Measurements from ENCODE around the gene UST. TPM values are rescaled to one million over a fixed set of nuclear protein-coding genes. Genes with fewer than 3 reads are reported as not detected.
"Not testable (repeated sequence)": the region's sequence is repeated elsewhere in the genome, so short reads cannot be mapped to it uniquely, and the experiment has no call there.

Gene UST
- total RNA-seq, 1 experiment from 2014 or later: 14.0 TPM

DNA sequence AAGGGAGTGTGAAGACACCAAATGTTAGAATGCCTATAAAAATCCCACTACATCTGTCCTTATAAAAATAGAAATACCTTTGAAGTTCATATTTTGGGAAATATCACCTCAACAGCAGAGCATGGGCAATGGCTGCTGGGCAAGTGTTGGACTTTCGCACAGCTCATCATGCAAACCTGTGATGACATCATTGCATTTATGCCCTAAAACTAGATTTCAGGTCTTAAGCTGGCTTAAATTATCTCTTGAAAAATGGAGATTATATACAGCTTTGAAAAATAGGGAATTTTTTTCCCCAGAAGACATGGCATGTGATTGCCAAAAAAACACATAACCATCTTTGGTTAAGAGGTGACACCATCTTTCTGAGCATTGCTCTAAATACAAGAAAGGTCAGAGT is 197.8 kb downstream of the UST start:
- DNase-seq (ENCODE audit: low read depth): no peak

DNA sequence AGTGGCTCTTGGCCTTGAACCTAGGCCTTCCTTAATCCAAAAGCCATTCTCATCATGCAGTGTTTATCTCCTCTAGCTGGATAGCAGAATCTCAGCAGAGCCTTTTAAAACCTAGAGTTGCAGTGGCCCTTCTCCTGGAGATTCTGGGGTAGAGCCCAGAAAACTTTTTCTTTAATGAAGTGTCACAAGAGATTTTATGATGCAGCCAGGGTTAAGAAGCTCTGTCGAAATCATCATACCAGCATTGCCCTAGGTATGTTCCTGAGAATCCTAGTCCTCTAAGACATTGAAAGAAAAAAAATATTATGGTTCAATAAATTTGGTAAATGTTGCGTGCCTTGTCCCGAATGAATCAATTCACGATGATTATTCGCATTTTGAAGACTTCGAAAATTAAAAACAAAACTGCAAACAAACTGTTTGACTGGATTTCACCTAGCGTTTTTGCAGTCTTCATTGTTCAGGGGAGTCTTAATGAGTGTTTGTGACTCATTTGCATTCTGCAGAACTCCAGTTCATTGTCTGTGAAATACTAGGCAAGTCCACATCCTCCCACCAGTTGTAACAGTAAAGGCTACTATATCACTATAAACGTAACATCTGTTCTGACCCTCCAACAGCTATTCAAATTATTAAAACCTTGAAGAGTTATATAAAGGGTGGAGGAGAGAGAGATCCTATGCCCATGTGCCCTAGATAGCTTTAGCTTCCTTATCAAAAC is 198.6 kb downstream of the UST start:
- no peak for DNase-seq (ENCODE audit: low read depth)

DNA sequence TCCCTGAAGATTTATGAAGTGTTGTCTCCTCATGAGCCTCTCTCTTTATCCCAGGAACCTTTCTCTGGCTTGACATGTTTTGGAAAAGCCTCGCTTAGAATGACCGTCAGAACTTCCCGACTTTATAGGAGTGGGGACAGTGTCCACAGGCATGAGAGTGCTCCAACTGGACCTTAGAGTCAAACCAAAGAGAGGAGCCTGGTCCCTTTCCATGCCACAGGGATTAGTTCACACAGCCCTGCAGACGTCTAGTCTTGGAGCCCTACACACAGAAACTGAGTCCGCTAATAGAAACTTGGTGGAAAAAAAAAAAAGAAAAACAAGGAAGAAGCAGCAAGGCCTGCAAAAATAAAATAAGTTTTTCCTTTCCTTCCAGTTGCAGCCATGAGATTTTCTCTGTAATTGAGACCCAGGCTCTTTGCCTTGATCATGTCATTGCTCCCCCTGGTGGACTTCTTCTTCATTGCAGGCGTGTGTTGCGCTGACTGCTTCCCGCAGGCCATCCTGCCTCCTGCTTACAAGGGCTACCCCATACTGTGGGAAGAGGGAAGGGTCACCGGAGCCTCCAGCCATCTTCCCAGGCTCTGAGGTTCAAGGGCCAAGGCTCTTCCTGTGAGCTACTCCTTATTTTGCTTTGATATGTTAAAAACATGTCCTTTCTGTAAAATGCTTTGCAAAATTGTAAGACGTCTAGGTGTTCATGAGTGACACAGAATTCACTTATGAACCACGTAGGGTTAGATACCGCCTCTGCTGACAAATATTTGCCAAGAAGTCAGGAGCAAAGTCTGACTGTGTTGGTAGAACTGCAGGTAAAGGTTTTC is 201.0 kb downstream of the UST start:
- peak; percentile 72 for DNase-seq (ENCODE audit: low read depth)

DNA sequence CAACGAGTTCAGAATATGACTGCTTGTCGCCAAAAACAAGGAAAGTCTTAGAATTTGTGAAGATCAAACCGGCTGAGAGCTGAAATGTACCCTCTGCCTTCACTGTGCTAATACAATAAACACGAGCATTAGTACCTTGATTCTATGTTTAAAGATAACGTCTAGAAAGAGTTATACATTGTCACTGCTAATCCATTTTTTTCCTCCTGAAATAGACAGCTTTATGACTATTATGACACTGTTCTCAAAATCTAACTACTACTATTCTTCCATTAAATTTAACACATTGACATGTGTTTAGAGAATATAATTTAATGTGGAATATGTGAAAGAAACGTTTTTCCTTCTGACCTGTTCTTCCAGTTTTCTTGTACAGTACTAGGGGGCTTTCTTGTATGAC is 204.8 kb downstream of the UST start:
- DNase-seq (ENCODE audit: low read depth): no peak

DNA sequence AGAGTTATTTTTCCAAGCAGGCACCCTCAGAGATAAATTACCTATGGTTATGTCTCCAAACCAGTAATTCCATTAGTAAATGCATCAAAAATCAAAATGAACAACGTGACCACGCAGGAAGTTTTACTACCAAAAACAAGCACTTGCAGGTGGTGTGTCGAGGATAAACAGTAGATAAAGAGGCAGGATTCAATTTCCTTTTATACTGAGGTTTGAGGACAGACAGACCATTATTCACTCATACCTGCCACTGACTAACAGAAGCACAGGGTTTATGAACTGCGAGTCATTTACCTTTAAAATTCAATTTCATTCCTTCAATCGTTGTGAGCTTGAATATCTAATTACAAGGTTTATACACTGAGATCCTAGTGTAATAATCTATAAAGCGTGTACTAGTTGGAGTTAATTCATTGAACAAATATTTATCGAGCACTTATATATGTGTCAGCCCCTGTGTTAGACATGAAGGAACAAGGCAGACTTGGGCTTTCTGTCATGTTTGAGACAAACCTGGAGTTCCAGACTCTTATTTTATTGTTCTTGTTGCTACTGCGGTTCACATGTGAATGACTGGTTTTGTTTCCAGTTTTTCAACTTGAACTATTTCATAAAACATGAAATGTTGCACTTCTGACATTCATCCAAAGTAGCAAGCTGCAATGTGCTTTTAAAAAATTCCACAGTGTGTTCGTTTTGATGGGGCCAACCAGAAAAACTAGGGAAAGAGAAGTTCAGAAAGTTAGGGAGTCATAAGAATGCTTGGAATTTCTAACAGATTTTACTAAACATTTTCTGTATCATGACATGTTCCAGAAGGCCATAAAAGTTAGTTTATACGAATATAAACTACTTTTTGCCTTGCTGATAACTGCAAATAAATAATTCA is 205.6 kb downstream of the UST start:
- peak; percentile 28 for DNase-seq (ENCODE audit: low read depth)

DNA sequence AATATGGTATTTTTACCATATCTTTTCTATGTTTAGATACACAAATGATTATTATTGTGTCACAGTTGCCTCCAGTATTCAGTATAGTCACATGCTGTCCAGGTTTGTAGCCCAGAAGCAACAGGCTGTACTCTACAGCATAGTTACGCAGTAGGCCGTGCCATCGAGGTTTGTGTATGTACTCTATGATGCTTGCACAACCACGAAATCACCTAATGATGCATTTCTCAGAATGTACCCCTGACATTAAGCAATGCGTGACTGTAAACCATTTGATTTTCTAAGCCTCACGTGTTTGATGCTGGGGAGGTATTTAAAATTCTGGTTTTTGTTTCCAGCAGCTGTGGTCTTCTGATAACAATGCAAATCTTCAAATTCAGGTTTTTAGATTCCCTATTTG is 207.6 kb downstream of the UST start:
- no peak for DNase-seq (ENCODE audit: low read depth)

DNA sequence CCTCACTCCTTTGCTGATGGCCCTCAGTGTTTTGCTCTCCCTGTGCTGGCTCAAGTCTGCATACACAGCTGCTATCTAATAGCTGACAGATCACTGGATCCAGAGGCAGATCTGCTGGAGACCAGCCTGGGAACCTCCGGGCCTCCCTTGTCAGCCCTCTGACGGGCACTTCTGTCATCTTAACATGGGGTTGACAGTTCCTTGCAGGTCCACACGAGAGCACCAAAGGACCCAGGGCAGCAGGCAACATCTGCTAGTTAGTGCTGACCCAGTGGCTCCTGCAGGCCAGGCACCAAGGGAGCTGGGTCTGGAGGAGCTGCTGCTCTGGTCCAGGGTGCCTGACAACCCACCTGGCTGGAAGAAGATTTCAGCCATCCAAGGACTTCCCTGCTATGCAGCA is 208.1 kb downstream of the UST start:
- no peak for DNase-seq (ENCODE audit: low read depth)

DNA sequence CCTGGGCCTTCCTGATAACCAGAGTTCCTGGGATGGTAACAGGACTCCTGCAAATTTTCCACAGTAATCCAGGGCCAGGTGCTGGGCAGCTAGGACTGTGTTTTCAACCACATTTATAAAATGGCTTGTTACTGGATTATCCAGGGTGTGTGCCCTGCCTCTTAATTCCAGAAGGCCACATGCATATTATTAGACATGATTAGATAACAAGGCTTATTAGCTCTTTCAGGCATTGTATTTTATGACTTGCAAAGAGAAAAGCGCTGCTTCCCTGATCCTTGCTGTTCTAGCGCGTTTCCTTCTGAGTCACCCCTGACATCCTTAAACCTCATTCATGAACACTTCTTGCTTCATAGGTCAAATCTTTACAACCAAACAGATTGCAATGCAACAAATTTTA is 208.6 kb downstream of the UST start:
- DNase-seq (ENCODE audit: low read depth): no peak

DNA sequence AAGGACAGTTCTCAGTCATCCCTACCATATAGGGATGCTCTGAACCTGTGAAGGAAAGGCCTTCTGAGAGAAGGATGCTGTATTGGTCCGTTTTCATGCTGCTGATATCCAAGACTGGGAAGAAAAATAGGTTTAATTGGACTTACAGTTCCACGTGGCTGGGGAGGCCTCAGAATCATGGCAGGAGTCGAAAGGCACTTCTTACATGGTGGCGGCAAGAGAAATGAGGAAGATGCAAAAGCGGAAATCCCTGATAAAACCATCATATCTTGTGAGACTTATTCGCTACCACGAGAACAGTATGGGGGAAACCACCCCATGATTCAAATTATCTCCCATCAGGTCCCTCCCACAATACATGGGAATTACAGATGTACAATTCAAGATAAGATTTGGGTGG is 209.3 kb downstream of the UST start:
- DNase-seq (ENCODE audit: low read depth): not testable (repeated sequence)

DNA sequence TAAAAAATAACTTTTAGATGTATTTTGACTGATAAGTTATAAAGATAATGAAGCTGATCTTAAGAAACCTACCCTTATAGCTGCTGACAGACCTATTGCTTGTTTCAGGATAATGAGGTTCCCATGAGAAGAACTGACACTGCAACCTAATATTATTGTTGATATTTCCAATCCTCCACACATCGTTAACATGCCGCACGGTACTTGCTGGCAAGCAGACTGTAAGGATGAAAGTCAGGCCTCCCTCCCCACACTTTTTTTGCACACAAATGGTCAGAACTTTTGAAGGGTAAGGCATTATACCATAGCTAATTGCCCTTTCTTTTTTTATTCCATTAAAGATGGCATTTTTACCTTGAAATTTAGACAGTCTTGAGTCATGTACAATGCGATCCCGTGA is 210.9 kb downstream of the UST start:
- DNase-seq (ENCODE audit: low read depth): no peak

DNA sequence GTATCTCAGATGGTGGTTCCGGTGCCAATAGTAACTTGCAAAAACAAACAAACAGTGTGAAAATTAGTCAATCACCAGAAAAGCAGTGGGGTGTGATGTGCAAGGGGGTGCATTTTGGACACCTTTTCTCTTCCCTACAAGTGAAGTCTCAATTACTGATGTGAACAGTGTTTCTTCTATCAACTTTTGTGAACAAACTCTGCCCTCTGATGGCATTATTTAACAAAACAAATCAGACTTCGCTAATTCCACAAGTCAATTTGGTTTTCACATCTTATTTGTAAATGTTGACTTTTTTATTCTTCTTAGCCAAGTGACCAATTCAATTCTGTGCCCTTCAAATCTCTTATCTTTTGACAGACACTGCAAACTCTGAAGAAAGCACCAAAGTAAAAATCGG is 212.2 kb downstream of the UST start:
- DNase-seq (ENCODE audit: low read depth): no peak

DNA sequence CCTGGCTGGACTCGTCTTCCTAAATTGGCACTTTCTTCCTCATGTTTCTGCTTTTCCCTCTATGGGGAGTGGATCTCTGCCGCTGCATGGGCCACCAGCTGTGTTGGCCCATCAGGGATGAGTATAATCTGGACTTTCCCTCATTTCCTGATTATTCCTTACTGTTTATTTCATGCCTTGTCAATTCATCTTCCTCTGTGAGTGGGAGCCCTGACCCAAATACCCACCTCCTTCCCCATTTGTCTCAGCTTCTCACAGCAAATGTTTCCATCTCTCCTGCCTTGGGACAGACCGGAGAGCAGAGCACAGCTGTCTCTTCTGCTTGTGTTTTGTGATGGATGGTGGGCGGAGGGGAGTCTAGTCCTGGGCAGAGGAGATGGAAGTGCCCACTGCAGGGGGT is 212.7 kb downstream of the UST start:
- no peak for DNase-seq (ENCODE audit: low read depth)

DNA sequence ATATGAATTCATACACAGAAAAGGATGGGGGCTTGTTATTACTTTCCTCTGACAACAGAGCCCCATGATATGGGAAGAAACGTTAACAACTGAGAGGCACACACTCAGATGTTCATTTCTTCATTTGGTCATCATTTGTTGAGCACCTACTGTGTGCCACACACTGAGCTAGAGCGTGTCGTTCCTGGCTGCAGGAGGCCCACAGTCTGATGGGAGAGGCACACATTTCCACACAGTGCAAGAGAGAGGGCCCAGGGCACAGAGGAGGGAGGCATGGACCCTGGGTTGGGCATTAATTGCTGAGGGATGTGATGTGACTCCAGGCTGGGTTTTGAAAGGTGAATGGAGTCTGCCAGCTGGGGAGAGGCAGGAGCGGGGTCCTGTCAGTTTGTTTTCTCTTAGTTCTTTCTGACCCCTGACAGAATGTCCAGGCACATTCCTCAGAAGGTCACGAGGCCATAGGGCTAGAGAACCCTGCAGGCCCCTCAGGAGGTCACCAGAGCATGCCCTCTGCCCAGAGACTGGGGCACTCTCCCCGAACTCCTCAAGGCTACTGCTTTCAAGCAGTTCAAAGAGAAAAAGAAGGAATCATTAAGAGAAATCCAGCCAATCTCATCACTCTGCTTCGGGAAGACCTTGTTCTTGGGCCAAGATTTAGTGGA is 216.2 kb downstream of the UST start:
- no peak for DNase-seq (ENCODE audit: low read depth)

DNA sequence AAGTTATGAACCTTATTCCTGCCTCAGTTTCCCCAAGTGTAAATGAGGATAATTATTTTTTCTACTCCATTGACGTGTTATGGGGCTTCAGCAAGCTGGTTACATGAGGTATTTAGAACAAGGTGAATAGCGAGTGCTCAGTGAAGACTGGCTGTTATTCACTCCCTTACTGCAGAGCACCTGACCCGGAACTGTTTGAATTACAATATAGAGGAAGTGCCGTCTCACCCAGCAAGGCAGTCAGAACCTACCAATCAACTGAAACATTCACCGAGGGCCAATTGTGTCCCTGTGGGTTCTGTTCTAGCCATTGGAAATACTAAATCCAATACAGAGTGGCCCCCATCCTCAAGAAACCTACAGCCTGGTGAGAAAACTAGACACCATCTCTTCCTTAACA is 216.9 kb downstream of the UST start:
- DNase-seq (ENCODE audit: low read depth): no peak

DNA sequence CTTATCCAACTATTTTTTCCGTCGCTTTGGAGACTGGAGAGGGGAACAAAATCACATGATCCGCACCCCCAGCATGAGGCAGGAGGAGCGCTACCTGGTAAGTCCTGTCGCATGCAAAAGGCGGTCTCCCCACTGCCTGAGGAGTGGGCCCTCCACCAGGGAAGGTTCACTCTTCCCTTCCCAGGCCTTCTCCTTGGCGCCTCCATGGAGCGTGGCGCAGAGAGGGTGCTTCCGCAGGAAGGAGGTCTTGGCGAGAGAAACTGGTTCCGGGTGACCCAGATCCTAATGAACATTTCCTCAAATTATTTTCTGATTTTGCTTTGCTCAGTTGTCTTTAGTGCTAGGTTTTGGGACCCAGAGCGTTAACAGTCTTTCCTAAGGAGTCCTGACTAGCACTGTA is 217.6 kb downstream of the UST start:
- DNase-seq (ENCODE audit: low read depth): no peak

DNA sequence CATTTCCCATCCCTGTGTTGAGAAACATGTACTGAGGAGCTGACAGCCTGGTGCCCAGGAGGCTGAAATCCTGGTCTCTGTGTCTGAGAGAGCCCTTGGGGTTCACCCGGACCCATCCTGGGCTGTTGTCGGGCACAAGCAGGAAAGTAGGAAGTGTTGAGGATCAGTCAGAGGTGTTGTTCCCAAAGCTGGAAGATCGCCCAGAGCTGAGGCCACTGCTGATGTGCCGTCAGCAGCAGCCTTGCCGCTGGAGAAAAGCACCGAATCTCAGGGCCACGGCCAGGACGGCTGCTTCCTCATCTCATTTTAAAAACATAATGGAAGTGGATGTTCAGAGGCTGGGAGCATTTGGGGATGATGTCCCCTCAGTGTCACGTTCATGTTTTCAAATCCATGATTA is 218.5 kb downstream of the UST start:
- DNase-seq (ENCODE audit: low read depth): no peak

DNA sequence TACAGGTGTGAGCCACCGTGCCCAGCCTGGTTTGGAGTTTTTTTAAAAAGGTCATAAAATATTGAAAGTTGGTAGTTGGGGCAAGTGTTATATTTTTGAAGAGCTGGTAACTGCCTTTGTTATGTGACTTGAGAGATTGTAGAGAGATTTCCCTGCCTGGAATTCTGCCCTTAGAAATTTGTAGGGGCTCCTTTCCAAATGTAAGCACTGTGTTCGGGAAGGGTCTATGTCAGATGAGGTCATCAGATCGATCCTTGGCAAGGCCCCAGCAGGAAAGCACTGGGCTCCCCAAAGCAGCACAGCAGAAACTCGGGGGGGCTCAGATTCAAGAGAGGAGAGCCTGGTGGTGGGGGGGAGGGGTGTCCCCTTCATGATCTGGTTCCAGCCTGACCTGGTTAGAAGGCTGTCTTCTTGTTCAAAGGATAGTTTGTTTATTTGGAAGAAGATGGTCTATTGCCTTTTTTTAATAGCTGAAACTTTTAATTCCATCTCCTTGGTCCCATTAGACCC is 220.2 kb downstream of the UST start:
- DNase-seq (ENCODE audit: low read depth): no peak

DNA sequence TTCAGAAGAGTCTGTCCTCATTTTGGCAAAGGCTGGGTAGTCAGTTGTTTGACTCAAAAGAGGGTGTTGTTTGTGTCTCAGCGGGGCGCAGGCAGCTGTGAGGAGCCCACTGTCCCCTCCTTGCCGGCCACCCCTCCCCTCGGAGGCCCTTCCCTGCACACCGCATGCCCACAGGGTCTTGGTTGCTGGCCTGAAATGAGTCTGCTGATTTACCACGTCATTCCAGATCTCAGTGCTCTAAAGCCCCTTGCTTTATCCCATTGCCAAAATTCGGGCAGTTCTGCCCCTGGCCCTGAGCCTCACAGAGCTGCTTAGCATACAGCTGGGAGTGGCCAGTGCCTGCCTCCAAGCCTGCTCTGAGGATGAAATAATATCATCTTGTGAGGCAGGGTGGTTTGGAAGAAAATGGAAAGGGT is 220.7 kb downstream of the UST start:
- DNase-seq (ENCODE audit: low read depth): no peak

DNA sequence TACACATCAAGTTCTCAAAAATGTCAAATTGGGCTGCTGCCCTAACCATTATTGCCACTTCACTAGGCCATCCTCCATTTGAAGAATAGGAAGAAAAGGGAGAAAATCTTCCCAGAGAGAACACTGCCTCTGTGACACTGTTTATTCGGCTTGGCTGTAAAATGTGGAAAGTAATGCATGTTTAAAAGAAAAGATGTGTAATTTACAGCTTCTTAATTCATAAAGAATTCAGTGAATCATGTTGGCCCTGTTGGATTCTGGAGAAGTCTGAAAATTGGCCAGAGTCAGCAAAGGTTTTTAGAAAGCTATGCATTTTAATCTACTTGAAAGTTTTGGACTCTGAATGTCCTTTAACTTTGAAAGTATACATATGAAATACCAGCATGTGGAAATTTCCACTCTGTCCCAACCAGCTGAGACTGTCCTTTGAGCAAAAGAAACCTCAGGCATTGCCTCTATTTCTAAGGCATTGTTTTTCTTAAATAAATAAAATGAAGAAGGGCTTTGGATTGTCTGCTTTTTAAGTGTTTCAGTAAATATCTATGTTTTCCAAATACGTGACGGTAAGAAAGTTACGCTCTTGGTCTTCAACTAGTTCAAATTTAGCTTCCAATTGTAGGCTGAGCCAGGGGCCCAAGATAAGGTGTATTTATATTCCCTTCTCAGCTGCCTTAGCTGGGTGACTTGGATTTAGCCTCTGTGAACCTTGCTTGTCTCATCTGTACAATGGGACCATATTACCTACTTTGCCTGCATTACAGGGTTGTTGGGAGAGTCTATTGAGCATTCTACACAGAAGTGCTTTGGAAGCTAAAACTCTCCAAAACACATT is 222.2 kb downstream of the UST start:
- DNase-seq (ENCODE audit: low read depth): no peak

DNA sequence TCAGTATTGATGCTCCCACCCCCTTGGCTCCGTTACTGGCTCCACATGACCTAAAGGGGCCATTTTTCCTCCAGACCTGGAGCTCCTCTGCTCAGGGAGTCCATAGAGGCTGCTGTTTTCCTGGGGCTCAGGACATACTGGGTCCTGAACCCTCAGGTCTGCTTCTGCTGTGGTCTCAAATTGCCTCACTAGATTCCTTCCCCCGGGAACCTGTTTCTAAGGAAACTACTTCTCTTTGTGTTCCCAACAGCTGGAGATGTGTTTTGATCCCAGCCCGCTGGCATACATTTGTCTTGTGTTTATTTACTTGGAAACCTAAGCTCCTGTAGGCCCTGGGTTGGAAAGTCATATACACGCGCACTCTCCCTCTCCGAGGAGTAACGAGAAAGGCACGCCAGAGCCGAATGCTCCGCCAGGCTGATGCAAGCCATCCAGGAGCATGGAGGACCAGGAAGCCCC is 222.8 kb downstream of the UST start:
- DNase-seq (ENCODE audit: low read depth): no peak
